H1 (cell line): ENCODE measurements around the gene PROP1. TPM values are rescaled to one million over a fixed set of nuclear protein-coding genes. Genes with fewer than 3 reads are reported as not detected.

ENCODE experiments used
- HDAC2 ChIP-seq, 2 experiments: fragments of 300-600 bp in 1 of 2; sonication (generic) in 1 of 2; IDR thresholded peaks; 2 replicates each; pipeline ENCODE4 v1.6.1; 2011 to 2012; ENCODE audit warnings: low read depth in 2 of 2, low read length in 2 of 2, mild to moderate bottlenecking in 2 of 2, moderate library complexity in 2 of 2, borderline replicate concordance in 1 of 2, inconsistent platforms in 1 of 2
- polyA plus RNA-seq, 7 experiments: library from polyadenylated mRNA; depleted of rRNA in 3 of 7; stranded (reverse) in 5 of 7; unstranded in 2 of 7; fragments of >200 nt in 5 of 7; fragments of 200-250 nt in 2 of 7; gene quantifications; 1 replicate in 5 of 7; 2 replicates in 1 of 7; 4 replicates in 1 of 7; pipeline versions ENCODE4 v1.2.1 to v1.2.3, GENCODE V29; 2011 to 2013; ENCODE audit warnings: missing spikeins in 2 of 7, mixed read lengths in 2 of 7
- total RNA-seq: library from RNA; stranded (reverse); fragmentation: NEBNext Ultra II Directional; extraction: Animal tissue kit (Norgen Biotek cat#: 25700); gene quantifications from 2 replicates; pipeline ENCODE4 v1.2.1, GENCODE V29; 2021

Gene PROP1
- total and polyA plus RNA-seq, 2 of the 8 experiments (the other 6 are each of a cell fraction or from before 2014, with no cell fraction given) = not detected

DNA sequence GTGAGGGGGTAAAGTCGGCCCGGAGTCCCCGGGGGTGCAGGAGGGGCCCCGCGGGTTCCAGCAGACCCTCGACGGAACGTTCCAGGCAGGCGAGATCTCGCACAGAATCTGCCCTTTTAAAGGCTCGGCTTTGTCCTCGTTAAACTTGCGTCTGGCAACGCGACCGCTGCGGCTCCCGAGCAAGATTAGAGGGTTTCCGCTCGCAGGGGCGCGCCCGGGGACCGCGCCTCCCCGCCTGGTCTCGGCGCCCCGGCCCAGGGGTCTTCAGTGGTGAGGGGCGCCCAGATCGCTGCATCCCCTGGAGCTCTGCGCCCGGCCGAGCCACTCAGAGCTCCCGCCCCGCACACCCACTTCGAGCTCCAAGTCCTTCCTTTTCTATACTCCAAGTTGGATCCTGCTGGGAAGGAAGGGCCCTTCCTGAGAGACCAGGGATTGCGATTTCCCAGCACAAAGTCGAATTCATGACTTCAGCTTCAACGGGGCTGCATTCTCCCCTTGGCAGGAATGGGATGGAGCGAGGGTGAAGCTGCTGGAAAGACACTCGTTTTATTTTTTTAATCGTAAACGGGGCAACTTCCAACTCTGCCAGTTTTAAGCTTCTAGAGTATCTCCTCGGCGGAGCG is 11.3 kb downstream of the PROP1 start (continued):
- TF ChIP-seq HDAC2 (IDR thresholded peaks at IDR 0.05; ENCODE audit: borderline replicate concordance in 1 of 2, low read depth in 2 of 2, low read length in 2 of 2) = no peak
